T-helper 17 cell (primary cell): ENCODE data around the gene UNC5CL. TPM values are rescaled to one million over a fixed set of nuclear protein-coding genes. Genes with fewer than 3 reads are reported as not detected.

ENCODE experiments used
- ATAC-seq: fragments of 150-1000 bp; cut with Tn5 transposase; 2 replicates; pipeline ENCODE4 v1.10.0; 2021; ENCODE audit warnings: mild to moderate bottlenecking, moderate library complexity
- DNase-seq, 3 donors: peaks; one replicate each; pipeline versions ENCODE4 v3.0.0 to v3.0.0-alpha.2; 2020 to 2021
- H3K9me3 ChIP-seq: one replicate; pipeline ENCODE4 v1.7.0; 2013; ENCODE audit warnings: low read length, mild to moderate bottlenecking; ENCODE audit not compliant: control insufficient read depth, poor library complexity, severe bottlenecking
- H3K27ac Mint-ChIP-seq: one replicate; pipeline ENCODE4 v1.8.0; 2022; ENCODE audit warnings: mild to moderate bottlenecking, moderate library complexity, mixed read lengths
- H3K27me3 Mint-ChIP-seq: one replicate; pipeline ENCODE4 v1.8.0; 2022; ENCODE audit warnings: mixed read lengths
- H3K36me3 Mint-ChIP-seq: one replicate; pipeline ENCODE4 v1.8.0; 2022; ENCODE audit warnings: low read depth, mixed read lengths
- H3K4me1 Mint-ChIP-seq: one replicate; pipeline ENCODE4 v1.8.0; 2022; ENCODE audit warnings: mild to moderate bottlenecking, mixed read lengths
- H3K4me3 Mint-ChIP-seq: one replicate; pipeline ENCODE4 v1.8.0; 2022; ENCODE audit warnings: mild to moderate bottlenecking, moderate library complexity, mixed read lengths
- total RNA-seq, 4 donors: library from RNA in 2 of 4; stranded (reverse) in 2 of 4; gene quantifications; one replicate each; pipeline ENCODE4 v1.2.3 and lab custom pipeline; 2022 to 2026

Gene UNC5CL
- total RNA-seq, 2 donors from 2014 or later = 4.2 to 4.9 TPM

DNA sequence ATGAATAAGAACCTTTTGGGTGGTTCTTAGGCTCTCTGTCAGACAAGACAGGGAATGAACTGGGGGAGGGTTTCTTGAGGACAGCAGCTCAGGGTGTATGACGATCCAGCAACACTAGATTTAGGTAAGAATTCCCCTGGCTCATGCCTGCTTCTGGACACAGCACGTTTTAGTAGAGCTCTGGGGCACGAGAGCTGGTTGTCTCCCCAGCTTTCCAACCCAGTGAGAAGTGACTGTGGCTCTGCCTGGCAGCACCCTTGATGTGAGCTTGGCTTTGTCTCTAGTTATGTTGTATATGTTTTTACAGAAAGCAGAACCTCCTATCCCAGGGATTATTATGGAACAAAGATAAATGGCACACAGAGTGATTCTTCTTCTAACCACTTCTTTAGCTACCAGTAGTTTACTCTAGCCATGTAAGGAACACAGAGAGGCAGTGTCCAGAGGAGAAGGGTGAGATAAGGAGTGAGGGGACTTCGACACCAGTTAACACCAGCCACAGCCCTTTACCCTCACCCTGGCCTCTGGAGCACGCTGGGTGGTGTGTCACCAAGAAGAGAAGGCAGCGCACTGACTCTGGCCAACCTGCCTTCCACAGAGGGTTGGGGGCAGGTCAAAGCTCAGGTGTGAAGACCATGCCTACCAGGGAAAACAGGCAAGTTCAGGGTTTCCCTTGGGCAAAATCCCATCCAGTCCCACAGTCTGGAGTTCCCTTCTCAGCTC, 17.9 kb upstream of the UNC5CL start:
- Mint-ChIP-seq H3K27ac (no peak overlapping the region), H3K4me1 (peaks cover 11% of the 10 kb centered on the region), H3K36me3 (peaks cover 7% of the 10 kb centered on the region), H3K4me3 (no peak overlapping the region), H3K27me3 (no peaks in the 10 kb centered on the region)
- no peaks in the 10 kb centered on the region for H3K9me3 ChIP-seq
- no peak for DNase-seq
- ATAC-seq = no peak

DNA sequence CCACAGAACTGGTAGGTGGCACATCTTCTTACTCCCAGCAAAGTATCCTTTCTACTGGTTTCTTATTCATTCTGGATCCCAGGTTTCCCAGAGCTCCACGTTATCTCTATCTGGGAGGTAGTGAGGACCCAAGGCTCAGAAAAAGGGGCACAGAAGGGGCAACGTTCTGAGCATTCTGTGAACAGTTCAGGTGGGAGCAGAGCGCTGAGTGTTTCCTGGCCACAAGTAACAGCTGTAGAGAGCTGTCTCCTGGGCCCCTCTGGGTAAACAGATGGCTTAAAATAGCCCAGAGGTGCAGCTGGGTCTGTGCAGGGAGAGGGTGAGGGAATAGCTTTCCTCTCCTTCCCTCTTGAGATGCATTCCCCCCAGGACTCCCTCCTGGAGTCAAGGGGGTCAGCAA, 16.1 kb upstream of the UNC5CL start:
- Mint-ChIP-seq H3K27ac (peak overlapping the region; percentile 19), H3K36me3 (peaks cover 5% of the 10 kb centered on the region), H3K27me3 (no peaks in the 10 kb centered on the region), H3K4me3 (no peak overlapping the region), H3K4me1 (peaks cover 13% of the 10 kb centered on the region)
- H3K9me3 ChIP-seq = no peaks in the 10 kb centered on the region
- no peak for DNase-seq
- ATAC-seq = no peak

DNA sequence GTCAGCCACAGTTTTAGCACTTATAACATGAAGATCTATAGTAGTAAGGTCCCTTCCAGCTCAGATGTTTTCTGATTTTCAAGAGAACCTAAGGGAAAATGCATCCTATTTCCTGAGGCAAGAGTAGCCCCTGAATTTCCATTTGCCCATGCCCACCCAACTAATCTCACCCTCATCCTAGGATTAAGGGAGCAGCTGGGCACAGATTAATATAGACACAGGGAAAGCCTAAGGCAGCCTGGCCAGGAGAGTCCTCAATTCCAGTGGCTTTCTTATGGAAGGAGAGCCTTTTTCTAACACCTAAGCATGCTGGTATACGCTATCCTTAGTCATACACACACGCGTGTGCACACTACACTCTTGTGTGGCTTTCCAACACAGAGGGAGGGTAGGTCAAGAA, 15.5 kb upstream of the UNC5CL start:
- Mint-ChIP-seq H3K27ac (no peak overlapping the region), H3K27me3 (no peaks in the 10 kb centered on the region), H3K4me1 (peaks cover 9% of the 10 kb centered on the region), H3K4me3 (no peak overlapping the region), H3K36me3 (peaks cover 5% of the 10 kb centered on the region)
- ATAC-seq (no peak), DNase-seq (no peak)
- no peaks in the 10 kb centered on the region for H3K9me3 ChIP-seq

DNA sequence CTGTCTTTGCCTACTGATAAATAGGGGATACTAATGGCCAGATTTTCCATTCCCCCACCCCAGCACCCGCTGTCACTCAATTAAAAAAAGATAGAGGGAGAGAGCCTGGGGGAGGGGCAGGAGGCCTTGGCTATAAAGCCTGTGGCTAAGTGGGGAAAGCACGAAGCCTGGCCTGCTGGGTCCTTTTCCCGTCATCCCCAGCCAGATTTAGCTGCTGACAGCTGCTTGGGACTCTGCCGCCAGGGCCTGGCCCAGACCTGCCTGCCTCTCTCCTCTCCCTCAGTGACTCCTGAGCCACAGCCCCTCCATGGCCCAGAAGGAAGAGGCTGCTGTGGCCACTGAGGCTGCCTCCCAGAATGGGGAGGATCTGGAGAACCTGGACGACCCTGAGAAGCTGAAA, 14.0 kb upstream of the UNC5CL start, which contains the start of gene APOBEC2:
Gene APOBEC2 (plus strand): TSS at position 162 of the 400 bp plus-strand sequence. CDS start 146 bp downstream, at position 308.
- no peak within 1 kb of the TSS for H3K4me3 Mint-ChIP-seq

DNA sequence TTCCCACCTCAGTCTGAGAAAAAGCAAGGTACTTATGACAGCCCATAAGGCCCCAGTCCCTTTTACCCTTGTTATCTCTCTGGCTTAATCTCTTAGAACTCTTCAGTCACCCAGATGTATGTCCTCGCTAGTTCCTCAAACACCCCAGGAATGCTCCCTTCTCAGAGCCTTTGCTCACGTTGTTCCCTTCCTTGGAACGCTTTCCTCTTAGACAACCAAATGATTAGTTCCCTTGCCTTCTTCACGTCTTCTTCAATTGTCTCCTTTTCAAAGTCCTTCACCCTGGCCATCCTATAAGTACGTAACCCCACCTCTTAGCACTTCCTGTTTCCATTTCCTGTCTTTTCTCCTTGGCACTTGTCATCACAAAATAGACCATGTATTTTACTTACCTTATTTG, 12.9 kb upstream of the UNC5CL start:
- Mint-ChIP-seq H3K36me3 (peaks cover 5% of the 10 kb centered on the region), H3K4me1 (peaks cover 11% of the 10 kb centered on the region), H3K27ac (peak overlapping the region; percentile 5), H3K27me3 (no peaks in the 10 kb centered on the region), H3K4me3 (peak overlapping the region; percentile 1)
- DNase-seq = no peak
- ATAC-seq = peak; percentile 35
- no peaks in the 10 kb centered on the region for H3K9me3 ChIP-seq

More for the DNA sequence above, 14.0 kb upstream of the UNC5CL start, which contains the start of gene APOBEC2:
- ATAC-seq = no peak
- no peaks in the 10 kb centered on the region for H3K9me3 ChIP-seq
- no peak for DNase-seq
- Mint-ChIP-seq H3K4me1 (peaks cover 11% of the 10 kb centered on the region), H3K36me3 (peaks cover 5% of the 10 kb centered on the region), H3K27ac (peak within 1 kb of the TSS; percentile 5), H3K27me3 (no peaks in the 10 kb centered on the region)

DNA sequence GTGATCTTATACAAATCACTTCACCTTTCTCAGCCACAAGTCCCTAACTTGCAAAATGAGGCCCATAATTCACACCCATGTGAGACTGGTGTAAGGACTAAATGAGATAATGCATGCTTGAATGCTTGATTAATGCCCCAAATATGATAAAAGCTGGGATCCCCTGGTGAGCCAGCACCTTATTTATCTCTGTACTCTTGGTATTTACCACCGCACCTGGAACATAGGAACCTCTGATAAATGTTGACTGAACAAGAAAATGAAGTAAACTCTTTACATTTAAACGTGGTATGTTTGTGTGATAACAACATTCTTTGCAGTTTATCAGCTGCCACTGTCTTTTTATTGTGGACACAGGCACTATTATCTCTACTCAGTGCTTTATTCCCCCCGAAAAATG, 11.5 kb upstream of the UNC5CL start:
- no peaks in the 10 kb centered on the region for H3K9me3 ChIP-seq
- no peak for ATAC-seq
- Mint-ChIP-seq H3K4me1 (peaks cover 11% of the 10 kb centered on the region), H3K4me3 (no peak overlapping the region), H3K36me3 (no peaks in the 10 kb centered on the region), H3K27ac (peak overlapping the region; percentile 5), H3K27me3 (no peaks in the 10 kb centered on the region)
- no peak for DNase-seq

DNA sequence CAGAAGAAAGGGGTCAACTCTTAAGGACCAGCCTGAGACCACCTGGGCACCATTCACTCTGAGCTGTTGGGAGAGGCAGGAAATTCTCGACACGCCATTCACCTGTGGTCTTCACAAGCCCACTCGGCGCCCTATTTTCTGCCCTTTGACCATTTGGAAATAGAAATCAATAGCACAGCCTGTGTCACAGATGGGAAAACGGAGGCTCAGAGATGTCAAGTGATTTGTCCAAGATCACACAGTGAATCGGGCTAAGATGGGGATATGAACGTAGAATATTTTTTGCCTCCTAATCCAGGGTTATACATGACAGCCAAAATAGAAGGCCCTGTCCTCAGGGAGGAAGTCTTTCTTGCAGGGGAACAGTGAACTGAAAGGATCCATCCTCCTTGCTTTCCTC, 10.9 kb upstream of the UNC5CL start:
- Mint-ChIP-seq H3K4me3 (no peak overlapping the region), H3K27me3 (no peaks in the 10 kb centered on the region), H3K27ac (no peak overlapping the region), H3K36me3 (no peaks in the 10 kb centered on the region), H3K4me1 (peaks cover 11% of the 10 kb centered on the region)
- ATAC-seq (no peak), DNase-seq (no peak)
- no peaks in the 10 kb centered on the region for H3K9me3 ChIP-seq

DNA sequence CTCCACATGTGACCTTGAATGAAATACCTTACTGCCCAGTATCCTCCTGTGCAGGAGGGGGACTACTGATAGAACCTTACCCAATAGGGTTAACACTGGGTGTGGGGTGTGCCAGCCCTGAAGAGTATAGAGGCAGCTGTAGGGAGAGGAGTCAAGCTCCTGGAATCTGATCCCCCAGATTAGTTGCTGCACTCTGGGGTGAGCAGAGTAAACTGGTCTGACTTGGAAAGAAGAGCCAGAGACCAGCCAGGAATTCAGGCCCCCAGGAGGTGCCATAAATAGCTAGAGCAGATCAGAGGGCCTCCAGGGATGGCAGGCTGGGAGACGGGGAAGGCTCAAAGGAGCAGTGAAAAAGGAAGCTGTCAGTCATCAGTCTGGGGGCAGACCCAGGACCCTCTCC, 10.5 kb upstream of the UNC5CL start:
- peaks cover 11% of the 10 kb centered on the region for H3K4me1 Mint-ChIP-seq
- H3K27me3 Mint-ChIP-seq = no peaks in the 10 kb centered on the region
- ATAC-seq = no peak
- no peaks in the 10 kb centered on the region for H3K9me3 ChIP-seq
- DNase-seq = no peak
- H3K36me3 Mint-ChIP-seq = no peaks in the 10 kb centered on the region
- no peak overlapping the region for H3K4me3 Mint-ChIP-seq
- H3K27ac Mint-ChIP-seq = no peak overlapping the region

DNA sequence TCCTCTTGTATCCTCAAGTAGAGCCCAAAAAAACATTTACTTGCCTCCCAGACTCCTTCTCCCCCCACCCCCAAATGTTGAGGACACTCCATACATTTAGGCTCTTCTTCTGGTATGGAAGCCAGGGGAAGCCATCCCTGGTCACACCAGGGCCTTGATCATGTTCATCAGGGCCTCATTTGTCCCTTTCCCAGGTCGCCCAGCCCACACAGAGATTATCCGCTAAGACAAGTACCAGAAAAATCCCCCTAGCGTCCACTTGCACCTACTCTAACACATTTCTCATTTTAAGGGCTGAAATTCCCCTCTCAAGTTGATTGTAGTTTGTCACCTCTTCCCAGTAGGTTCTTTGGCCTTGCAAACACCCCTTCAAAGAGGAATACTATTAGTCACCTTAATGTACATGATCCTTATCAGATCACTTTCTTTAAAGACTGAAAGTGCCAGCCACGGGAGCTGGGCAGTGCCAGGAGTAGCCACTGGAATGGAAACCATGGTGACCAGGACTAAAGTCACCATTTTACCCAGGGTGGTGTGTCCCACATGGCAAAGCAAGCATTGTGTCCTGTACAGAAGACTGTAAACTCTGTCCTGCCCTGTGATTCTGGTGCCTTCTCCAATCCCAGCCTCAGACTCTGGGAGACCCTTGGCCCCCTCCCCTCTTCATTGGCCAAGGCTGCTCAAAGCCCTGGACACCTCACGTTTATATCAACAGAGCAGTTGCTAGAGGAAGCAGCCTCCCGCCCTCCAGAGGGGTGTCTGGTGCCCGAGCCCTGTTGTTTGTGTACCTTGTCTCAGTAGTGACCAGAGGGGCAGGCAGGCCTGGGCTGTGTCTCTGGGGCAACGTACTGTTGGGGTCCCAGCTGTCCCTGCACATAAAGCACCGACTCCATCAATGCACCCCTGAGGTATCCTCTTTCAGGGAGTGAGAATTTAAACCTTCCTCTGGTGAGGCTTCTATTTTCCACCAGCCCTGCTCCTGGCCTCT, 9.0 kb upstream of the UNC5CL start:
- ATAC-seq = no peak

DNA sequence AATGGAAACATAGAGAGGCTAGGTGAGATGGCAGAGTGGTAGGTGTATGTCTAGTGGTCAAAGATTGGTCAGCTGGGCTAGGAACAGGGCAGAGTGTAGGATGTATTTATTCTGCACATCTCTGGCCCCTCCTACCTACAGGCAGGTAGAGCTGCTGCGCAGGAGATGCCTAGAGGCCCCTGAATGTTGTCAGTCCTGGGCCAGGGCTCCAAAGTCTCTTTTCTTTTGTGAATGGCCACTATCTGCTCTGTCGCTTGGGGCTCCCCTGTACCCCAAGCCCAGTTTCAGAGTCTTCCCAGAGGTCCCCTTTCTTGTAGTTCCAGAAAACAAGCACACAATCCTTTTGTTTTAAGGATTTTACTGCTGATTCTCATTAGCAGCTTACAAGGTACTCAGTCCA, 8.3 kb upstream of the UNC5CL start:
- H3K4me3 Mint-ChIP-seq = no peak overlapping the region
- peaks cover 9% of the 10 kb centered on the region for H3K4me1 Mint-ChIP-seq
- no peak for ATAC-seq
- H3K9me3 ChIP-seq = no peaks in the 10 kb centered on the region
- no peak for DNase-seq
- no peaks in the 10 kb centered on the region for H3K27me3 Mint-ChIP-seq
- no peaks in the 10 kb centered on the region for H3K36me3 Mint-ChIP-seq
- no peak overlapping the region for H3K27ac Mint-ChIP-seq

More for the DNA sequence above, 9.0 kb upstream of the UNC5CL start:
- no peak overlapping the region for H3K4me3 Mint-ChIP-seq
- H3K27ac Mint-ChIP-seq = no peak overlapping the region
- H3K9me3 ChIP-seq = no peaks in the 10 kb centered on the region
- H3K27me3 Mint-ChIP-seq = no peaks in the 10 kb centered on the region
- H3K36me3 Mint-ChIP-seq = no peaks in the 10 kb centered on the region
- no peak for DNase-seq
- H3K4me1 Mint-ChIP-seq = peaks cover 13% of the 10 kb centered on the region

DNA sequence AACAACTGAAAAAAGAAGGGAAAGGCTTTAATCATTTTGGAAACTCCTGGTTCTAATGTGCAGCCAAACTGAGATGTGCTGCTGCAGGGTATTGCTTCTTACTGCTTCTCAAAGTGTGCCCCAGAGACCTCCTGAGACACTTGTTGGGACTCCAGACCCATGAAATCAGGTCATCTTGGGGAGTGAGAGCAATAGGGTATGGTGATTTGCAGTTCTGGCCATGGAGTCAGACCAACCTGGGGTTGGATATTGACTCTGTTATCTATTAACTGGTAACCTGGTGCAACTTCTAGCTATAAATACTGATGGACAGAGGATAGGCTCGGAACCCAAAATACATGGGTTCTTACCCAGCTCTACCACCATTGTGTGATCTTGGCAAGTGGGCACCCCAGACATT, 7.1 kb upstream of the UNC5CL start:
- no peaks in the 10 kb centered on the region for H3K27me3 Mint-ChIP-seq
- DNase-seq (no peak), ATAC-seq (no peak)
- no peaks in the 10 kb centered on the region for H3K9me3 ChIP-seq
- peaks cover 4% of the 10 kb centered on the region for H3K4me1 Mint-ChIP-seq
- H3K4me3 Mint-ChIP-seq = no peak overlapping the region
- no peaks in the 10 kb centered on the region for H3K36me3 Mint-ChIP-seq
- no peak overlapping the region for H3K27ac Mint-ChIP-seq

DNA sequence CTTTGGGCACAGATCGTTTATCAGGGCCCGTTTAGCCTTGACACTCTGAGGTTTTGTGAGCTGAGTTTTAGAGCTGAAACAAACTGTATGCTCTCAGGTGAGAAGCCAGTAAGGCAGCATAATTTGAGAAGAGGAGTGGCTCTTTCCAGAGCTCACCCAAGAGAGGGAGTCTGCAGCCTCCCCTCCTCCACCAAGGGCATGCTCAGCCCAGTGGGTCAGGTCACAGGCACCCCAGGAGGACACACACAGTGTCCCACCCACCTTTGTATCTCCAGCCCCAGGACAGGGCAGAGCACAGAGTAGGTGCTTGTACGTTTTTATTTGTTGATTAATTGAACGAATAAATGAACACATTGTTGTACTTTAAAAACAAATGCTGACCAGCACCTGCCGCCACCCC, 6.6 kb upstream of the UNC5CL start:
- ATAC-seq (no peak), DNase-seq (no peak)
- H3K4me3 Mint-ChIP-seq = no peak overlapping the region
- H3K9me3 ChIP-seq = no peaks in the 10 kb centered on the region
- H3K36me3 Mint-ChIP-seq = no peaks in the 10 kb centered on the region
- H3K27ac Mint-ChIP-seq = no peak overlapping the region
- peaks cover 4% of the 10 kb centered on the region for H3K4me1 Mint-ChIP-seq
- no peaks in the 10 kb centered on the region for H3K27me3 Mint-ChIP-seq

DNA sequence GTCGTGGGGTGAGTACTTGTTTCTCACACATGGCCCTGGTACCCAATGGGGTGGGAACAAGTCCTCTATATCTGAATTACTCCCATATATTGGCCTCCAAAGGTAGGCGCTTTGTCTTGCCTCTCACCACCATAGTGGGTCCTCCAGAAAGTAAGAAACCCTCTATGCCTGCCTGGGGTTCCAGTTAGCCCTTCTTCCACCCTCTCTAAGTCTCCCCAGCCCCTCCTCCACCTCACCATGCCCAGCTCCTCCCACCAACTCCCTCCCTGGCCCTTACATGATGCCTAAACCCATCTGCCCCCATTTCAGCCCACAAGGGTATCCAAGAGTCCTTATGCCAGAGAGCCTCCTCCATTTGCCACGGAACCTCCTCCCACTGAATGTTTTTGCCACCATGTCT, 4.1 kb upstream of the UNC5CL start:
- ATAC-seq (no peak), DNase-seq (no peak)
- H3K9me3 ChIP-seq = no peaks in the 10 kb centered on the region
- H3K27ac Mint-ChIP-seq = peak overlapping the region; percentile 6
- H3K27me3 Mint-ChIP-seq = no peaks in the 10 kb centered on the region
- no peak overlapping the region for H3K4me3 Mint-ChIP-seq
- peaks cover 2% of the 10 kb centered on the region for H3K4me1 Mint-ChIP-seq
- no peaks in the 10 kb centered on the region for H3K36me3 Mint-ChIP-seq
